Daoy (cell line): Measurements from ENCODE around the gene EZR. TPM values are rescaled to one million over a fixed set of nuclear protein-coding genes. Genes with fewer than 3 reads are reported as not detected.

Source experiments
- DNase-seq: peaks from one replicate; pipeline ENCODE4 v3.0.0-alpha.2; 2015; ENCODE audit warnings: low read depth
- total RNA-seq: library from RNA; depleted of rRNA; stranded (reverse); fragments of >200 nt; shearing (Covaris generic); gene quantifications from 2 replicates; pipeline ENCODE4 v1.2.3, GENCODE V29; 2014; rRNA removed

Gene EZR
- total RNA-seq, 1 experiment from 2014 or later, result 325 TPM

DNA sequence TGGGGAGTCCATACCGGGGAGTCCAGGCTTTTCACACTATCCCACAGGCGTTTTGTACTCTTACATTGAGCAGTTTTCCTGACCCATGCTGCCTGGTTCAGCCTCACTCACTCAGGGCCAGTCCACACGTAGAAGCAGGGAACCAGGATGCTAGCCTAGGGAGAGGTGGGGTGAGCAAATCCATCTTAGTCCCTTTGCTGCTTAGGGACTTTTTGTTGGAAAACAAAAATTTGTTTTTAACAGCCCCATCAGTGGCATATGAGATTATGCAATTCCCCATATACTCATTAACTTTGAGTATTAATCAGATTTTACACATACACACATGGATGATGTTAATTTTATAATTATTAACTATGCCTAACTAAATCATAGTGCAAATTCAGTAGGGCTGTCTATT lies 84.2 kb downstream of the EZR start:
- DNase-seq, result no peak

DNA sequence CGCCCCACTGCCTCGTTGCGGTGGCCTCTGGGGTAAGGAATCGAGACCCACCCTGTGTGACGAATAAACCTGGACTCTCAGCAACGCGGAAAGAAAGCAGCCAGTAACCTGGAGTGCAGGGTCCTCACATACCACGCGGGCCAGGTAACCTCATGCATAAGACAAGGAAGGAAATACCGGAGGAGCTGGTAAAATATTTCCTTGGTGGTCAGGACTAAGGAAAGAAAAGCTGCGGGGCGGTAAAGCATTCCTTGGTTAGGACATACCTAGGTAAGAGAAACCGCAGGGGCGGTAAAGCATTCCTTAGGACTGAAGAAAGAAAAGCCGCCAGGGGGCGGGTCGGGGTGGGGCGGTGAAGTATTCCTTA lies 88.6 kb downstream of the EZR start:
- no peak for DNase-seq

DNA sequence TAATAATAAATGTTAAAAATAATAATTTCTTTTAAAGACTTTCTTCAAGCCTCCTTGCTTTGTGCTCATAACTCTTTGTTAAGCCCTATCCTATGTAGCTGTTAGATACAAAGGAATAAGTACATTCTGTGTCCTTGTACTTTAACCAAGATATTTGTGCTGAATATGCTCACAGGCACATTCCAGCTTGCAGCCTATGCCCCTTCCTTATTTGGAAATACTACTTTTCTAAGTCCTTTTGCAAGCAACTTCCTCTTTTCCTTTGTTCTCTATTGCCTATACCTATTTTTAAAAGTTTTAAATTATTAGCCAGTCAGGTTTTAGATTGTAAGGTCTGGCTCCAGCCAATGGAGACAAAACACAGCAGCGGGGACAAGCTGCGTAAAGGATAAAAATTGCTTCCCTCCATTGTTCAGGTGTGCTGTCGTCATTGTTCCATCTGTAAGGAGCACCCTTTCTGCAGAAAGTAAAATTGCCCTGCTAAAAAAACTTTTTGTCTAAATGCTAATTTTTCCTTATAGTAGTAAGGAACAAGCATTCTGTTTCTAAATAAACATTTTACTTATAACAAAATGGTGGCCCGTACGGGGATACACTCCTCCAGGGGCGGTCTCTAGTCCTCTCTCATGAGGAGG lies 89.1 kb downstream of the EZR start:
- no peak for DNase-seq

DNA sequence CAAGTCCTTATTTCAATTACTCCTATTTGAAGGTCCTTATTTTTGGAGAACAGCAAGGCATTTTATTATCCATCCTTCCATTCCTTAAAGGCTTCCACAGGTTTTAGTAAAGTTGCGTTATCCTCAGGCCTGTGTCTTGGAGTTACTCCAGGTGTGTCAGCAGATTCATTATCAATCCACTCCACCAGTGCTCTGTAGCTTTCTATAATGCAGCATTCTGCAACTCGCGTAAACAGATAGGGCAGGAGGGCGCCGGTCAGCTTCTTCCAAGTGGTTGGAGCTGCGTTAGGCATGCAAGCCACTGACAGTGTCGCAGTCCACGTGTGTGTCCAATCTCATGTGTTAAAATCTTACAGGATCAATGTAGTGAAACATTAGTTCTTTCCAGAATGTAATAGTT lies 93.5 kb downstream of the EZR start:
- no peak for DNase-seq

DNA sequence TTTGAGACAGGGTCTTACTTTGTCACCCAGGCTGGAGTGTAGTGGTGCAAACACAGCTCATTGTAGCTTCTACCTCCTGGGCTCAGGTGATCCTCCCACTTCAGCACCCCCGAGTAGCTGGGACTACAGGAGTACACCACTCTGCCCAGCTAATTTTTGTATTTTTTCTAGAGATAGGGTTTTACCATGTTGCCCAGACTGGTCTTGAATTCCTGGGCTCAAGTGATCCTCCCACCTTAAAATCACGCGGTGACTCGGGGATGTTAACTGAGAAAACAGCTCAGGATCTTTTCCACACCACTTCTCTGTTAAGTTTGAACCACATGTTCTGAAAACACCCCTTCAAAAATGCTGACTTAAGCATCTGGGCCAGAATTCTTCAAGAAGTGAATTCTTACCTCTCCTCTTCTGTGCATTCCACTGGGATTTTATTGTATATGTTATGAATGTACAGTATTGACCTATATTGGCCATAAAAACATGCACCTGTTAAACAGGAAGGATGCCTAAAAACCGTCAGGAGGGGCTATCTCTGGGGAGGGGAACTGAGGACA lies 96.9 kb downstream of the EZR start:
- DNase-seq, result no peak

DNA sequence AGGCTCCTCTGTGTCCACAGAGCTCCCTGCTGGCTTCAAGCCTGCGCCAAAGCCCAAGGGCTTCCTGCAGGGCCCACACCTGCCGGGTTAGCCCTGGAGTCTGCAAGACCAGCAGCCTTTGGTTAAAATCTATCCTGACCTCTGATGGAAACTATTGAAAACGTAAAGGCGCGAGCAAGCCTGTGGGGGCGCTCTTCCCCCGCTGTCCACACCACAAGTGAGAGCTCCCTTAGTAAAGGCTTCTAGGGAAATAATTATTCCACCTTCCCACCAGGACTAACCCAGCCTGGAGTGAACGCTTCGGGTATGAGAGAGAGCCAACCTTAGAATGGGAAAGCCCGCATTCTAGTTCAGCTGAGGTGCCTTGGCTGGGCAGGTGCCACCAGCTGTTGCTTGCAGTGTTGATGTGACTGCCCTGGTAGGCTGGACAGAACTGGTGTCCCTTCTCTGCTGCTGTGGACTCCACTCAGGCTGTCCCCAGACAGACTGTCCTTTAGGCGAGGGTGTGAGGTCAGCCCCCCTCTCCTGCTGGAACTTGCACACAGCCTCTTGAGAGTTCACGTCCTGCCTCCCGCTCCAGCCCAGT lies 100.6 kb downstream of the EZR start:
- DNase-seq, result peak; percentile 65

DNA sequence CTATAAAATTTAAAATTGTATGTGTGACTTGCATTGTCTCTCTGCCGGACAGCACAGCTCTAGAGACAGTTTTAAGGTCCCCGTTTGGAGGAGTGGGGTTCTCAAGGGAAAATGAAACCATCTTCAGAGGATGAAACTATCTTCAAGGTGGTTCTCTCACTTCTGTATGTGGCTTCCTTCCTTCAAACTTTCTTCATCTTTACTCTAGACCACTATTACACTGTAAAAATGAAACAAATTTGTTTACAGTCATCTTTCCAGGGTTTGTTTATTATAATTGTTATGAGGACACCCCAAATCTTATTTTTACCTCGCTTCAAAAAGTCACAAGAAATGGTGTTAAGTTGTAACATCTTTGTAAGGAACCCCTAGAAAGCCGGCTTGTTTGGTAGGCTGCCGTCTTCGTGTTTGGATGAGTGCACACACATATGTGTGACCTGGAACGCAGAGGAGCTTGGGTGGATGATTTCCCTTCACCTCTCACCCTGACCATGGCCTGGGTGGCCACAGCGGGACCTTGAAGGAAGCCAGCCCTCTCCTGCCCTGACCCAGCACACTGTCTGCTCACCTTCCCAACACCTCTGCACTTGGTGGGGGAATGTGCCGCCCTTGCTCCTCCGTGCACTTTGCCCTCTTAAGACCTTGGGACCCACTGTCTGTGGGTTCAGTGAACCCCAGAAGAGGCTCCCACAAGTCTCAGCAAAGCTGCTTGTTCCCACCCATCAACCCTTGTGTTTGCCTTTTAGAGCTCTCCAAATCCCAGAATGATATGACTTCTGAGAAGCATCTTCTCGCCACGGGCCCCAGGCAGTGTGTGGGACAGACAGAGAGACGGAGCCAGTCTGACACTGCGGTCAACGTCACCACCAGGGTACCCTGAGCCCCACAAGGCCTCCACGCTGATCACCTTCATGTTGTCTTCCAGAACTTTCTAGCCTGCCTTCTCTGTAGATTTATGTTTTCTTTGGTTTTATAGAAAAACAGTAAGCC lies 101.5 kb downstream of the EZR start:
- no peak for DNase-seq

Other genes starting within 250 kb of the EZR start
- 29.3 and 51.9 TPM in 2 replicates for gene DYNLT1, start 174.6 kb downstream of the EZR start, total RNA-seq
- 1.5 and 6.5 TPM in 2 replicates for gene SYTL3, start 169.3 kb downstream of the EZR start, total RNA-seq
- gene RSPH3, start 180.8 kb upstream of the EZR start, total RNA-seq, result 3.0 and 5.2 TPM in 2 replicates
- gene TAGAP, start 225.6 kb upstream of the EZR start, total RNA-seq, result not detected in 2 replicates